SK-N-SH (cell line): ENCODE results near the gene NPC1. TPM values are rescaled to one million over a fixed set of nuclear protein-coding genes. Genes with fewer than 3 reads are reported as not detected.

Experiments
- CTCF ChIA-PET: fragments of 300-600, 350-600 bp; formaldehyde crosslinking; extraction: SDS; loops from one replicate; lab custom pipeline; 2021; lab: Yijun Ruan, JAX
- POLR2A ChIA-PET: fragments of 350-600 bp; sonication (Branson Sonifier 250); formaldehyde crosslinking; extraction: SDS; loops from one replicate; lab custom pipeline; 2020; ENCODE audit warnings: antibody characterized with exemption, inconsistent platforms; lab: Yijun Ruan, JAX
- DNase-seq: peaks from one replicate; pipeline ENCODE4 v3.0.0; 2012
- H2AFZ ChIP-seq: fragments of 200-600 bp; sonication (generic); 2 replicates; pipeline ENCODE4 v1.8.1; 2016; ENCODE audit warnings: antibody characterized with exemption, mild to moderate bottlenecking, low read depth
- H3F3A ChIP-seq: fragments of 200-600 bp; sonication (generic); replicated peaks from 2 replicates; pipeline ENCODE3; 2016; ENCODE audit warnings: antibody characterized with exemption, mild to moderate bottlenecking; ENCODE audit not compliant: insufficient read depth
- H3K27ac ChIP-seq, 2 experiments: fragments of 200-500 bp in 1 of 2; fragments of 200-600 bp in 1 of 2; sonication (Bioruptor generic) in 1 of 2; sonication (generic), shearing (Covaris generic) in 1 of 2; 2 replicates each; pipeline versions ENCODE4 v1.5.1 to v1.6.1; 2014 to 2016; ENCODE audit warnings: low read depth in 2 of 2, inconsistent platforms in 1 of 2, low read length in 1 of 2, mild to moderate bottlenecking in 1 of 2, mixed read lengths in 1 of 2
- H3K27me3 ChIP-seq: fragments of 200-600 bp; sonication (generic), shearing (Covaris generic); 2 replicates; pipeline ENCODE4 v1.6.1; 2016; ENCODE audit warnings: mixed run types; ENCODE audit not compliant: insufficient read depth
- H3K36me3 ChIP-seq, 2 experiments: fragments of 200-500 bp in 1 of 2; fragments of 200-600 bp in 1 of 2; sonication (Bioruptor generic) in 1 of 2; sonication (generic) in 1 of 2; replicated peaks in 1 of 2; 2 replicates each; pipeline versions ENCODE3 to v1.5.1; 2014 to 2016; ENCODE audit warnings: low read length in 1 of 2, mild to moderate bottlenecking in 1 of 2; ENCODE audit not compliant: insufficient read depth in 2 of 2, control insufficient read depth in 1 of 2
- H3K4me1 ChIP-seq, 2 experiments: fragments of 200-500 bp in 1 of 2; fragments of 200-600 bp in 1 of 2; sonication (Bioruptor generic) in 1 of 2; sonication (generic), shearing (Covaris generic) in 1 of 2; 2 replicates each; pipeline versions ENCODE4 v1.5.1 to v1.6.1; 2014 to 2016; ENCODE audit warnings: low read depth in 1 of 2, low read length in 1 of 2, mixed run types in 1 of 2; ENCODE audit not compliant: insufficient read depth in 2 of 2, control insufficient read depth in 1 of 2
- H3K4me2 ChIP-seq: fragments of 200-600 bp; sonication (generic), shearing (Covaris generic); 2 replicates; pipeline ENCODE4 v1.6.1; 2017; ENCODE audit warnings: mixed run types
- H3K4me3 ChIP-seq, 2 experiments: fragments of 200-500 bp in 1 of 2; fragments of 200-600 bp in 1 of 2; sonication (Bioruptor generic) in 1 of 2; sonication (generic), shearing (Covaris generic) in 1 of 2; 2 replicates each; pipeline versions ENCODE4 v1.5.1 to v1.8.1; 2014 to 2016; ENCODE audit warnings: low read depth in 2 of 2, inconsistent platforms in 1 of 2, low read length in 1 of 2, mild to moderate bottlenecking in 1 of 2, mixed read lengths in 1 of 2, moderate library complexity in 1 of 2
- H3K79me2 ChIP-seq: fragments of 200-600 bp; sonication (generic); 2 replicates; pipeline ENCODE4 v1.8.1; 2017; ENCODE audit warnings: mild to moderate bottlenecking; ENCODE audit not compliant: insufficient read depth
- H3K9ac ChIP-seq: fragments of 200-600 bp; sonication (generic); 2 replicates; pipeline ENCODE4 v1.6.1; 2017; ENCODE audit warnings: mixed run types
- H3K9me2 ChIP-seq: fragments of 200-600 bp; sonication (generic); 2 replicates; pipeline ENCODE4 v1.6.1; 2017; ENCODE audit warnings: mixed run types
- H3K9me3 ChIP-seq: fragments of 200-600 bp; sonication (generic); 2 replicates; pipeline ENCODE4 v1.6.1; 2017; ENCODE audit warnings: mixed run types, mild to moderate bottlenecking, moderate library complexity
- H4K20me1 ChIP-seq: fragments of 200-600 bp; sonication (generic); 2 replicates; pipeline ENCODE4 v1.6.1; 2017; ENCODE audit warnings: mild to moderate bottlenecking, mixed run types; ENCODE audit not compliant: insufficient read depth
- ELF1 ChIP-seq: IDR thresholded peaks from 2 replicates; pipeline ENCODE4 v1.4.0; 2012
- EP300 ChIP-seq, 2 experiments: IDR thresholded peaks; 2 replicates each; pipeline versions ENCODE4 v1.4.0 to v1.6.1; 2012; ENCODE audit warnings: borderline replicate concordance in 1 of 2, low read depth in 1 of 2, low read length in 1 of 2
- JUND ChIP-seq: IDR thresholded peaks from 2 replicates; pipeline ENCODE4 v1.4.0; 2012
- RCOR1 ChIP-seq: fragments of 150-350 bp; IDR thresholded peaks from 2 replicates; pipeline ENCODE4 v1.6.1; 2017; ENCODE audit warnings: antibody characterized with exemption, low read length
- YY1 ChIP-seq: IDR thresholded peaks from 2 replicates; pipeline ENCODE4 v1.4.0; 2012; ENCODE audit warnings: low read depth, mild to moderate bottlenecking
- WGBS: methylation state at CpG from one replicate; pipeline ENCODE4 v1.1.6; 2017; ENCODE audit warnings: low lambda C conversion rate; 5-methylcytosine and 5-hydroxymethylcytosine counted together
- polyA plus RNA-seq, 3 experiments: library from polyadenylated mRNA; depleted of rRNA; stranded (reverse); fragments of >200 nt; gene quantifications; 2 replicates each; pipeline ENCODE4 v1.2.3, GENCODE V29; 2012
- TF ChIP-seq, protein P1 (sequence below): fragments of 150-350 bp; IDR thresholded peaks from 2 replicates; pipeline ENCODE4 v1.6.1; 2017; ENCODE audit warnings: antibody characterized with exemption, low read length, low read depth, borderline replicate concordance
- TF ChIP-seq, protein P2 (sequence below): IDR thresholded peaks from 2 replicates; pipeline ENCODE4 v1.4.0; 2012; ENCODE audit warnings: low read depth
- TF ChIP-seq, protein P3 (sequence below): fragments of 200-600 bp; sonication (generic); IDR thresholded peaks from 2 replicates; pipeline ENCODE4 v1.6.1; 2017; ENCODE audit warnings: antibody characterized with exemption, mild to moderate bottlenecking, moderate library complexity
- TF ChIP-seq, protein P4 (sequence below): IDR thresholded peaks from 2 replicates; pipeline ENCODE4 v1.4.0; 2012; ENCODE audit warnings: low read depth, borderline replicate concordance
- TF ChIP-seq, protein P5 (sequence below): IDR thresholded peaks from 2 replicates; pipeline ENCODE4 v1.4.0; 2012; ENCODE audit warnings: low read depth, borderline replicate concordance
- TF ChIP-seq, protein P6 (sequence below): IDR thresholded peaks from 2 replicates; pipeline ENCODE4 v1.6.1; 2012; ENCODE audit warnings: mild to moderate bottlenecking, low read depth, low read length, moderate library complexity

NPC1 gene
- polyA plus RNA-seq, 1 of the 3 experiments (the other 2 are of a cell fraction) = 23.9 TPM

DNA sequence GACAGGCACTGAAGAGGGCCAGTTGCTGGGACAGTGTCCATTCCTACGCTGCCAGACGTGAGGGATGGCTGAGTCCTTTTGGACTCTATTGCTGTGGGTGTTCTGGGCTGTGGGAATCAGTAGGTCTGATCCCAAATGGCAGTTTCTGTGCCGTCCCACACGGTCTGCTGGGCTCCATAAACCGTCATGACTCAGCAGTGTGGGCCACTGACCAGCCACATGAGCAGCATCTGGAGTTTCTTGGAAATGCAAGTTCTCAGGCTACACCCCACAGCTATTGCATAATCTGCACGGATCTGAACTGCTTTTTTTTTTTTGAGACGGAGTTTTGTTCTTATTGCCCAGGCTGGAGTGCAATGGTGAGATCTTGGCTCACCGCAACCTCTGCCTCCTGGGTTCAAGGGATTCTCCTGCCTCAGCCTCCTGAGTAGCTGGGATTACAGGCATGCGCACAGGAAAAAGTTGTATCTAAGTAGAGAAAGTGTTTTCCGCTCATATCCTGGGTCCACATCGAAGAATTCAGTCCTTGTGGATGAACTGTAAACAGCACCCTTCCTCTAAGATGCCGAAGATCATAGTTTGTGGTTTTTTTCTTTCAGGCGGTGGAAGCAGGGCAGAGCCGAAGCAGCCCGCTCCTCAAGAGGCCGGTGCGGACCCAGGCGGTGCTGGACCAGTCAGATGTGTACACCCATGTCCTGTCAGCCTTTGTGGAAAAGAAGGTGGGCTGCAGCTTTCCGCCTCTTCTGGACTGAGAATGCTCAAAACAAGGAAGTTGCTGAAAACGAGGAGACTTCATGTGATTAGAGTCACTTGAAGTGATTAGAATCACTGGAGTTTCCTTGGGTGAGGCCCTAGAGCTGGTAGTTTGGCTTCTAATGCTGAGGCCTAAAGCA is 57.5 kb downstream of the NPC1 start (continued):
- no peak for TF ChIP-seq YY1

DNA sequence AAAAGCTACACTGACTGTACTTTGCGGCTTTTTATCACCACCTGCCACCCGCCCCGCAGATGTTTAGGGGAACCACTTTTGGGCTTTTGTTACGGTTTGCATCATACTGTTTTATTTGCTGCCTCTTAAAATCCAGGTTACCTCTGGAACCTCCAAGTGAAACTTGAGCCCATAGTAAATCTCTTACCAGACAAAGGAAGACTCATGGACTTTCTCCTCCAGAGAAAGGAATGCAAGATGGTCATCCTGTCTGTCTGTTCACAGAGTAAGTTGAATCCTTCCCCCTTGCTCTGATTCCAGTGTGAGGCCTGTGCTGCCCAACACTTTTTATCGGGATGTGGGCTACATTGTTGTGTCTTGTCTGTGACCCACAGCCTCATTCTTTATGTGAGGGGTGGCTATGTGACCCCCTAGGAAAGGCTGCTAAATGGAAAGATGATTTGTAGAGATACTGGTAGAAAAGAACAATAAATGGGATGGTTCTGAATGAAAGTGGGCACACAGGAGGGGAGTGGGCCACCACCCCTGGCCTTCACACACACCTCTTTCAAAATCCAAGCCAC is 59.7 kb downstream of the NPC1 start:
- no peaks in the 10 kb centered on the region for H4K20me1 ChIP-seq
- H3K9ac ChIP-seq = no peak overlapping the region
- H3K4me2 ChIP-seq = no peak overlapping the region
- no peak overlapping the region for H2AFZ ChIP-seq
- peak overlapping the region in 1 of 2 experiments; percentile 3; a peak in 1 of 4 replicates for H3K27ac ChIP-seq
- peaks cover 0 to 18% of the 10 kb centered on the region in 2 experiments; a peak in 2 of 4 replicates for H3K4me1 ChIP-seq
- 96% methylated on average over 5 of the region's 5 CpGs for WGBS
- no peaks in the 10 kb centered on the region for H3K9me2 ChIP-seq
- no peak overlapping the region for H3K4me3 ChIP-seq
- no peaks in the 10 kb centered on the region; the same call in 1 of the 2 replicates for H3K79me2 ChIP-seq
- CTCF ChIA-PET = interaction anchor here (1.1 kb wide), 1 partner anchor 176 kb away, joined by 3 read pairs; no protein-coding TSS in a partner anchor
- POLR2A ChIA-PET = no interaction called here
- no peaks in the 10 kb centered on the region for H3K27me3 ChIP-seq
- H3F3A ChIP-seq = peaks cover 18% of the 10 kb centered on the region
- no peak for DNase-seq
- no peaks in the 10 kb centered on the region for H3K9me3 ChIP-seq
- peaks cover 52 to 76% of the 10 kb centered on the region in 2 experiments for H3K36me3 ChIP-seq
- TF ChIP-seq EP300 (IDR thresholded peaks at IDR 0.05; ENCODE audit: borderline replicate concordance in 1 of 2, low read depth in 1 of 2, low read length in 1 of 2) = no peak
- TF ChIP-seq ELF1 = no peak
- TF ChIP-seq, protein P1, sequence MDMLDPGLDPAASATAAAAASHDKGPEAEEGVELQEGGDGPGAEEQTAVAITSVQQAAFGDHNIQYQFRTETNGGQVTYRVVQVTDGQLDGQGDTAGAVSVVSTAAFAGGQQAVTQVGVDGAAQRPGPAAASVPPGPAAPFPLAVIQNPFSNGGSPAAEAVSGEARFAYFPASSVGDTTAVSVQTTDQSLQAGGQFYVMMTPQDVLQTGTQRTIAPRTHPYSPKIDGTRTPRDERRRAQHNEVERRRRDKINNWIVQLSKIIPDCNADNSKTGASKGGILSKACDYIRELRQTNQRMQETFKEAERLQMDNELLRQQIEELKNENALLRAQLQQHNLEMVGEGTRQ = no peak

DNA sequence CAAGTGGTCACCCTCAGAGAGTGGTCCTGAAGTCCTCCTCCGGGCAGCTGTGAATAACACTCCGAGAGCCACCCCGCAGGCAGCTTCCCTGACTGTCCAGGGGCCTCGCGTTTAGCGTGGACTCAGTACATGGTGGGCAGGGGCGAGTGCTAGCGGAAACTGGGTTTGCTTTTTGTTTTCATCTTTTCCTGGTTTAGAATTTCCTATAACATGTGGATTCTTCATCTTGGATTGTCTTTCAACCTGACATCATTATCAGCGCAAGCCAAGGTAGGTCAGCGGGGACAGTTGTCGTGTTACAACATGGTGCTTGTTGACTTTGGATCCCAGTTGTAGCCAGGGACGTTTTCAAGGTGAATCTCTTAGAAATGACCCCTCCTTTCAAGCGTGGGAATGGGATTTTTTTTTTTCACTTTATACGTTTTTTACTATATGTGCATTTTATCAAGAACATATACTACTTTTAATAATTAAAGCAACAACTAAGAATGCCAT is 62.0 kb downstream of the NPC1 start:
- 94% methylated on average over 14 of the region's 14 CpGs for WGBS
- peaks cover 0 to 11% of the 10 kb centered on the region in 2 experiments; a peak in 2 of 4 replicates for H3K4me1 ChIP-seq
- H3K9ac ChIP-seq = no peak overlapping the region
- no peaks in the 10 kb centered on the region for H3K9me3 ChIP-seq
- no peak overlapping the region for H3K27ac ChIP-seq
- ChIA-PET POLR2A (no interaction called here), CTCF (interaction anchor here (1.0 to 1.2 kb wide), 3 partner anchors 8 to 24 kb away, joined by 3 to 5 read pairs (median 3); no protein-coding TSS in a partner anchor)
- peaks cover 11% of the 10 kb centered on the region for H3F3A ChIP-seq
- peaks cover 50 to 71% of the 10 kb centered on the region in 2 experiments for H3K36me3 ChIP-seq
- no peak overlapping the region for H2AFZ ChIP-seq
- H3K27me3 ChIP-seq = no peaks in the 10 kb centered on the region
- DNase-seq = no peak
- H4K20me1 ChIP-seq = no peaks in the 10 kb centered on the region
- no peaks in the 10 kb centered on the region for H3K9me2 ChIP-seq
- no peaks in the 10 kb centered on the region; the same call in none of the 2 replicates for H3K79me2 ChIP-seq
- no peak overlapping the region for H3K4me3 ChIP-seq
- H3K4me2 ChIP-seq = no peak overlapping the region
- TF ChIP-seq, protein P2, sequence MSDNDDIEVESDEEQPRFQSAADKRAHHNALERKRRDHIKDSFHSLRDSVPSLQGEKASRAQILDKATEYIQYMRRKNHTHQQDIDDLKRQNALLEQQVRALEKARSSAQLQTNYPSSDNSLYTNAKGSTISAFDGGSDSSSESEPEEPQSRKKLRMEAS = no peak
- TF ChIP-seq ELF1 (no peak), RCOR1 (no peak), JUND (no peak), YY1 (no peak)
- TF ChIP-seq, protein P3, sequence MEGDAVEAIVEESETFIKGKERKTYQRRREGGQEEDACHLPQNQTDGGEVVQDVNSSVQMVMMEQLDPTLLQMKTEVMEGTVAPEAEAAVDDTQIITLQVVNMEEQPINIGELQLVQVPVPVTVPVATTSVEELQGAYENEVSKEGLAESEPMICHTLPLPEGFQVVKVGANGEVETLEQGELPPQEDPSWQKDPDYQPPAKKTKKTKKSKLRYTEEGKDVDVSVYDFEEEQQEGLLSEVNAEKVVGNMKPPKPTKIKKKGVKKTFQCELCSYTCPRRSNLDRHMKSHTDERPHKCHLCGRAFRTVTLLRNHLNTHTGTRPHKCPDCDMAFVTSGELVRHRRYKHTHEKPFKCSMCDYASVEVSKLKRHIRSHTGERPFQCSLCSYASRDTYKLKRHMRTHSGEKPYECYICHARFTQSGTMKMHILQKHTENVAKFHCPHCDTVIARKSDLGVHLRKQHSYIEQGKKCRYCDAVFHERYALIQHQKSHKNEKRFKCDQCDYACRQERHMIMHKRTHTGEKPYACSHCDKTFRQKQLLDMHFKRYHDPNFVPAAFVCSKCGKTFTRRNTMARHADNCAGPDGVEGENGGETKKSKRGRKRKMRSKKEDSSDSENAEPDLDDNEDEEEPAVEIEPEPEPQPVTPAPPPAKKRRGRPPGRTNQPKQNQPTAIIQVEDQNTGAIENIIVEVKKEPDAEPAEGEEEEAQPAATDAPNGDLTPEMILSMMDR = no peak
- TF ChIP-seq, protein P4, sequence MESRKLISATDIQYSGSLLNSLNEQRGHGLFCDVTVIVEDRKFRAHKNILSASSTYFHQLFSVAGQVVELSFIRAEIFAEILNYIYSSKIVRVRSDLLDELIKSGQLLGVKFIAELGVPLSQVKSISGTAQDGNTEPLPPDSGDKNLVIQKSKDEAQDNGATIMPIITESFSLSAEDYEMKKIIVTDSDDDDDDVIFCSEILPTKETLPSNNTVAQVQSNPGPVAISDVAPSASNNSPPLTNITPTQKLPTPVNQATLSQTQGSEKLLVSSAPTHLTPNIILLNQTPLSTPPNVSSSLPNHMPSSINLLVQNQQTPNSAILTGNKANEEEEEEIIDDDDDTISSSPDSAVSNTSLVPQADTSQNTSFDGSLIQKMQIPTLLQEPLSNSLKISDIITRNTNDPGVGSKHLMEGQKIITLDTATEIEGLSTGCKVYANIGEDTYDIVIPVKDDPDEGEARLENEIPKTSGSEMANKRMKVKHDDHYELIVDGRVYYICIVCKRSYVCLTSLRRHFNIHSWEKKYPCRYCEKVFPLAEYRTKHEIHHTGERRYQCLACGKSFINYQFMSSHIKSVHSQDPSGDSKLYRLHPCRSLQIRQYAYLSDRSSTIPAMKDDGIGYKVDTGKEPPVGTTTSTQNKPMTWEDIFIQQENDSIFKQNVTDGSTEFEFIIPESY = no peak
- TF ChIP-seq, protein P5, sequence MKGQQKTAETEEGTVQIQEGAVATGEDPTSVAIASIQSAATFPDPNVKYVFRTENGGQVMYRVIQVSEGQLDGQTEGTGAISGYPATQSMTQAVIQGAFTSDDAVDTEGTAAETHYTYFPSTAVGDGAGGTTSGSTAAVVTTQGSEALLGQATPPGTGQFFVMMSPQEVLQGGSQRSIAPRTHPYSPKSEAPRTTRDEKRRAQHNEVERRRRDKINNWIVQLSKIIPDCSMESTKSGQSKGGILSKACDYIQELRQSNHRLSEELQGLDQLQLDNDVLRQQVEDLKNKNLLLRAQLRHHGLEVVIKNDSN = no peak
- TF ChIP-seq, protein P6, sequence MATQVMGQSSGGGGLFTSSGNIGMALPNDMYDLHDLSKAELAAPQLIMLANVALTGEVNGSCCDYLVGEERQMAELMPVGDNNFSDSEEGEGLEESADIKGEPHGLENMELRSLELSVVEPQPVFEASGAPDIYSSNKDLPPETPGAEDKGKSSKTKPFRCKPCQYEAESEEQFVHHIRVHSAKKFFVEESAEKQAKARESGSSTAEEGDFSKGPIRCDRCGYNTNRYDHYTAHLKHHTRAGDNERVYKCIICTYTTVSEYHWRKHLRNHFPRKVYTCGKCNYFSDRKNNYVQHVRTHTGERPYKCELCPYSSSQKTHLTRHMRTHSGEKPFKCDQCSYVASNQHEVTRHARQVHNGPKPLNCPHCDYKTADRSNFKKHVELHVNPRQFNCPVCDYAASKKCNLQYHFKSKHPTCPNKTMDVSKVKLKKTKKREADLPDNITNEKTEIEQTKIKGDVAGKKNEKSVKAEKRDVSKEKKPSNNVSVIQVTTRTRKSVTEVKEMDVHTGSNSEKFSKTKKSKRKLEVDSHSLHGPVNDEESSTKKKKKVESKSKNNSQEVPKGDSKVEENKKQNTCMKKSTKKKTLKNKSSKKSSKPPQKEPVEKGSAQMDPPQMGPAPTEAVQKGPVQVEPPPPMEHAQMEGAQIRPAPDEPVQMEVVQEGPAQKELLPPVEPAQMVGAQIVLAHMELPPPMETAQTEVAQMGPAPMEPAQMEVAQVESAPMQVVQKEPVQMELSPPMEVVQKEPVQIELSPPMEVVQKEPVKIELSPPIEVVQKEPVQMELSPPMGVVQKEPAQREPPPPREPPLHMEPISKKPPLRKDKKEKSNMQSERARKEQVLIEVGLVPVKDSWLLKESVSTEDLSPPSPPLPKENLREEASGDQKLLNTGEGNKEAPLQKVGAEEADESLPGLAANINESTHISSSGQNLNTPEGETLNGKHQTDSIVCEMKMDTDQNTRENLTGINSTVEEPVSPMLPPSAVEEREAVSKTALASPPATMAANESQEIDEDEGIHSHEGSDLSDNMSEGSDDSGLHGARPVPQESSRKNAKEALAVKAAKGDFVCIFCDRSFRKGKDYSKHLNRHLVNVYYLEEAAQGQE = no peak
